ENCODE measurements around the gene NSUN2.

The NSUN2 gene

DNA sequence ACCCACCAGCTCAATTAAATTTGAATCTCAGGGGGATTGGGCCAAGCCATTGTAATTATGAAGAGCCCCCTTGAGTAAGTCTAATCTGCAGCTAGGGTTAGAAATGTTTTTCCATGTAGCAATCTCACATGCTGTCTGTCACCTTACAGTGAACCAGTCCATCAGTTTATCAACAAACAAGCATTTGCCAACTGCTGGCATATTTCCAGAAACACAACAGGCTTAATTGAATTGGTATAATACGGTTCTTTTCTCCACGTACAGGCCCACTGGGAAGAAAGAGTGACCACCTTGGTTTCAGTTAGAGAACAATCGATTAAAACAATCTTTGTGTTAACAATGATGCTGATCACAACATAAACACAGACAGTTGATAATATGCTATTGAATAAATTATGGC, 67.4 kb downstream of the NSUN2 start:
- no peak overlapping the region for H3K4me3 Mint-ChIP-seq
- no peak overlapping the region for H3K27ac Mint-ChIP-seq
- DNase-seq (ENCODE audit: low spot score): no peak
- no peaks in the 10 kb centered on the region for H3K4me1 Mint-ChIP-seq (ENCODE audit: low read depth)
- H3K27me3 Mint-ChIP-seq (ENCODE audit: low read depth): peaks cover 10% of the 10 kb centered on the region
- no peaks in the 10 kb centered on the region for H3K36me3 Mint-ChIP-seq (ENCODE audit: low read depth)
- H3K9me3 Mint-ChIP-seq: no peaks in the 10 kb centered on the region

DNA sequence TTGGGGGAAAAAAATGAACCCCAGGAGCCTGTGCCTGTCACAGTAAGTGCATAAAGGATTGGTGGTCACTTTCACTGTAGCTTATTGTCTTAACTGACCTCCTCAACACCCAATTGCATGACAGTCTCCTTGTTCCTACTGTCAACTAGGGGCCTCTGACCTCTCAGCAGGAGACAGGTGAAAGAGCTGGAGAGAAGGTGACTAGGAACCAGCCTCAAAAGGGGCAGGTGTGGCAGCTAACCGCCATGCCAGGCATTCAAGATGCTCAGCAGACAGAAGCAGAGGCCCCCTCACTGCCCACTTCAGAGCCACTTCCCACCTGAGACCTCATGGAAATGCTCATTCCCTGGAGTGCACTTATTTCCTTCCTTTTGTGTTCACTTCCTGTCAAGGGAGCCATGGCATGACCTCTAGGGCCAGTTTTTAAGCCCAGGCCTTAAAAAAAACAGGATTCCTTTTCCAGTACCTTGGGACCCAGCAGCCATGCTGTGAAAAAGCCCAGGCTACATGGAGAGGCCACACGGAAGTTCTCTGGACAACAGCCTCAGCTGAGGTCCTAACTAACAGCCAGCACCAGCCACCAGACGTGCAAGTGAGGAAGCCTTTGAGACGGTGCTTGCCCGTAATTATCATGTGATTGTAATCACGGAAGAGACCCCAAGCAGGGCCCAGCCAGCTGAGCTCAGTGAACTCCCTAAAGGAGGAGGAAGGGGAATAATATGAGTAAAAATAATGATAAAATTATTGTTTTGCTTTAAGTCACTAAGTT, 74.9 kb downstream of the NSUN2 start:
- no peak overlapping the region for H3K27ac Mint-ChIP-seq
- H3K4me1 Mint-ChIP-seq (ENCODE audit: low read depth): no peaks in the 10 kb centered on the region
- H3K4me3 Mint-ChIP-seq: no peak overlapping the region
- H3K9me3 Mint-ChIP-seq: no peaks in the 10 kb centered on the region
- no peak for DNase-seq (ENCODE audit: low spot score)
- H3K27me3 Mint-ChIP-seq (ENCODE audit: low read depth): peaks cover 10% of the 10 kb centered on the region
- no peaks in the 10 kb centered on the region for H3K36me3 Mint-ChIP-seq (ENCODE audit: low read depth)

GRCh38 chr5:6556802-6557102, 76.1 kb downstream of the NSUN2 start:
- H3K27ac Mint-ChIP-seq: no peak overlapping the region
- no peak for DNase-seq (ENCODE audit: low spot score)
- H3K4me3 Mint-ChIP-seq: no peak overlapping the region

DNA sequence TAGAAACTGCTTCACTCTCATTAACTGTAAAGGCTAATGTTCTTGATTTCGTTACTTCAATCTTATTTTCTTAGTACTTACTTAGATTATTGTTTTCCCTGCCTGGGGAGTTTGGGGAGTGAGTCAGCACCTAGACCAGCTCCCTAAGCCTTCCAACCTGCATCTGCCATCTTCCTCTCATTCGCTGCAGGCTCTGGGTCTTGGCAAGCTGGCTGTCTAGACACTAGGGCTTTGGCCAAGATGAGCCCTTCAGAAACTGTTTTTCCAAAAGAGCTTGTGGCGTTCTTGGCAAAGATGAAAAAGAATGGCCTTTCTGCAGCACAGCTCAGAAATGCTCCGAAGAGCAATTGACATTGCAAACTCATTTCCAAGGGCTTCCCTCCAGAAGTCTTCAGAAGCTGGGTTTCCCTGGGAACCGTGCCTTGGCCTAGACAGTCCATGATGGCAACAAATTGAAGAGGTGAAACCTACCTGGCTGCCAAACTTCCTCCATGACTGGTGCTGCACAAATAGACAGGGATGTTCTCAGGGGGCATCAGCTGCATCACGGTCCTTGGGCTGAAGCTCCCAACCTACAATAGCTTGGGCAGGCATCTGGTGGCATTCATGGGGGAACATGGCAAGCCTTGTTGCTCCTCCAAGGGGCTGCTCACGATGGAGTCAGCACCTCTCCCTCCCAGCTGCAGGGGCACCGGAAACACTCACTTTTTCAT, 76.6 kb downstream of the NSUN2 start:
- Mint-ChIP-seq H3K27ac (no peak overlapping the region), H3K27me3 (ENCODE audit: low read depth) (peaks cover 5% of the 10 kb centered on the region), H3K9me3 (no peaks in the 10 kb centered on the region), H3K4me1 (ENCODE audit: low read depth) (no peaks in the 10 kb centered on the region), H3K4me3 (no peak overlapping the region), H3K36me3 (ENCODE audit: low read depth) (no peaks in the 10 kb centered on the region)
- no peak for DNase-seq (ENCODE audit: low spot score)

More at GRCh38 chr5:6556802-6557102, 76.1 kb downstream of the NSUN2 start:
- no peaks in the 10 kb centered on the region for H3K9me3 Mint-ChIP-seq
- peaks cover 10% of the 10 kb centered on the region for H3K27me3 Mint-ChIP-seq (ENCODE audit: low read depth)
- no peaks in the 10 kb centered on the region for H3K36me3 Mint-ChIP-seq (ENCODE audit: low read depth)
- no peaks in the 10 kb centered on the region for H3K4me1 Mint-ChIP-seq (ENCODE audit: low read depth)

- no peak for DNase-seq (ENCODE audit: low spot score)
- Mint-ChIP-seq H3K4me1 (ENCODE audit: low read depth) (no peaks in the 10 kb centered on the region), H3K36me3 (ENCODE audit: low read depth) (no peaks in the 10 kb centered on the region), H3K27me3 (ENCODE audit: low read depth) (no peaks in the 10 kb centered on the region), H3K27ac (no peak overlapping the region), H3K4me3 (no peak overlapping the region), H3K9me3 (no peaks in the 10 kb centered on the region)
These were observed 78.0 kb downstream of the NSUN2 start for GRCh38 chr5:6554812-6555211.

- Mint-ChIP-seq H3K9me3 (no peaks in the 10 kb centered on the region), H3K27ac (no peak overlapping the region), H3K36me3 (ENCODE audit: low read depth) (no peaks in the 10 kb centered on the region), H3K4me1 (ENCODE audit: low read depth) (no peaks in the 10 kb centered on the region), H3K4me3 (no peak overlapping the region), H3K27me3 (ENCODE audit: low read depth) (no peaks in the 10 kb centered on the region)
- no peak for DNase-seq (ENCODE audit: low spot score)
These were observed 78.9 kb downstream of the NSUN2 start for GRCh38 chr5:6553972-6554371.

GRCh38 chr5:6552612-6553011, 80.2 kb downstream of the NSUN2 start:
- H3K4me1 Mint-ChIP-seq (ENCODE audit: low read depth): no peaks in the 10 kb centered on the region

GRCh38 chr5:6551955-6552313, 80.9 kb downstream of the NSUN2 start:
- H3K27ac Mint-ChIP-seq: no peak overlapping the region
- no peaks in the 10 kb centered on the region for H3K9me3 Mint-ChIP-seq
- H3K27me3 Mint-ChIP-seq (ENCODE audit: low read depth): no peaks in the 10 kb centered on the region
- H3K4me3 Mint-ChIP-seq: no peak overlapping the region
- H3K4me1 Mint-ChIP-seq (ENCODE audit: low read depth): no peaks in the 10 kb centered on the region
- no peak for DNase-seq (ENCODE audit: low spot score)
- no peaks in the 10 kb centered on the region for H3K36me3 Mint-ChIP-seq (ENCODE audit: low read depth)

More at GRCh38 chr5:6552612-6553011, 80.2 kb downstream of the NSUN2 start:
- Mint-ChIP-seq H3K4me3 (no peak overlapping the region), H3K27ac (no peak overlapping the region), H3K27me3 (ENCODE audit: low read depth) (no peaks in the 10 kb centered on the region), H3K36me3 (ENCODE audit: low read depth) (no peaks in the 10 kb centered on the region), H3K9me3 (no peaks in the 10 kb centered on the region)
- no peak for DNase-seq (ENCODE audit: low spot score)

GRCh38 chr5:6551287-6551954, 81.4 kb downstream of the NSUN2 start:
- H3K4me3 Mint-ChIP-seq: no peak overlapping the region
- no peak for DNase-seq (ENCODE audit: low spot score)
- H3K4me1 Mint-ChIP-seq (ENCODE audit: low read depth): no peaks in the 10 kb centered on the region
- no peaks in the 10 kb centered on the region for H3K36me3 Mint-ChIP-seq (ENCODE audit: low read depth)
- H3K9me3 Mint-ChIP-seq: no peaks in the 10 kb centered on the region
- H3K27ac Mint-ChIP-seq: no peak overlapping the region
- H3K27me3 Mint-ChIP-seq (ENCODE audit: low read depth): no peaks in the 10 kb centered on the region

GRCh38 chr5:6550628-6551027, 82.2 kb downstream of the NSUN2 start:
- Mint-ChIP-seq H3K27ac (no peak overlapping the region), H3K27me3 (ENCODE audit: low read depth) (no peaks in the 10 kb centered on the region), H3K36me3 (ENCODE audit: low read depth) (no peaks in the 10 kb centered on the region), H3K4me3 (no peak overlapping the region), H3K9me3 (no peaks in the 10 kb centered on the region), H3K4me1 (ENCODE audit: low read depth) (no peaks in the 10 kb centered on the region)
- no peak for DNase-seq (ENCODE audit: low spot score)

Data from T-helper 2 cell treated with Interferon-gamma antibody and Interleukin-4, amounts not matched to agents 5 μg/mL and 100 μg/mL, for 36 hours (primary cell).